HepG2 (cell line): ENCODE results near the gene ZBTB32. TPM values are rescaled to one million over a fixed set of nuclear protein-coding genes. Genes with fewer than 3 reads are reported as not detected.

Experiments used
- ATAC-seq: fragments of 200-7000 bp; cut with Tn5 transposase; 3 replicates; pipeline ENCODE4 v1.9.1; 2020; ENCODE audit warnings: mild to moderate bottlenecking, moderate library complexity
- BruUV-seq: library from RNA; stranded (reverse); fragments of 400-500 nt; replicated peaks from 2 replicates; lab custom pipeline; 2021; lab: Mats Ljungman, UMichigan
- CTCF ChIA-PET: fragments of 300-600 bp; formaldehyde crosslinking; extraction: SDS; loops from one replicate; lab custom pipeline; 2021; ENCODE audit warnings: low total read pairs, inconsistent platforms, low intra/inter-chr PET ratio; lab: Yijun Ruan, JAX
- POLR2A ChIA-PET: fragments of 350-600 bp; sonication (Branson Sonifier 250); formaldehyde crosslinking; loops from one replicate; lab custom pipeline; 2020; ENCODE audit warnings: antibody characterized with exemption, inconsistent platforms; lab: Yijun Ruan, JAX
- DNase-seq: peaks from one replicate; pipeline ENCODE4 v3.0.0-alpha.2; 2015; ENCODE audit warnings: low spot score
- FAIRE-seq: peaks from 3 replicates; lab custom pipeline; 2011; peaks lifted over from hg19 to GRCh38; lab: Jason Lieb, UNC
- H2AFZ ChIP-seq: one replicate; pipeline ENCODE4 v1.6.1; 2011; ENCODE audit warnings: low read length, inconsistent platforms
- H3K27ac ChIP-seq: fragments of 300-600 bp; 3 replicates; pipeline ENCODE4 v1.8.0; 2011; ENCODE audit warnings: mixed run types, mild to moderate bottlenecking, mixed read lengths, low read length, inconsistent platforms; ENCODE audit not compliant: insufficient read depth; ENCODE audit errors: extremely low read length
- H3K27me3 ChIP-seq, 2 experiments: fragments of 200-600 bp in 1 of 2; 2 replicates in 1 of 2; 3 replicates in 1 of 2; pipeline versions ENCODE4 v1.6.0 to v1.8.0; 2011; ENCODE audit warnings: low read length in 2 of 2, mild to moderate bottlenecking in 2 of 2, moderate library complexity in 2 of 2, inconsistent platforms in 1 of 2; ENCODE audit not compliant: insufficient read depth in 2 of 2, control insufficient read depth in 1 of 2
- H3K36me3 ChIP-seq, 2 experiments: fragments of 200-600 bp in 1 of 2; replicated peaks in 1 of 2; 2 replicates in 1 of 2; 3 replicates in 1 of 2; pipeline versions ENCODE4 v1.5.1 to v1.8.0; 2011; ENCODE audit warnings: low read length in 2 of 2, inconsistent platforms in 1 of 2; ENCODE audit not compliant: insufficient read depth in 2 of 2, control insufficient read depth in 1 of 2
- H3K4me1 ChIP-seq: 2 replicates; pipeline ENCODE4 v1.5.1; 2012; ENCODE audit warnings: low read length, inconsistent platforms; ENCODE audit not compliant: insufficient read depth
- H3K4me2 ChIP-seq: 2 replicates; pipeline ENCODE4 v1.6.0; 2011; ENCODE audit warnings: low read depth, low read length, inconsistent platforms
- H3K4me3 ChIP-seq, 3 experiments: fragments of 200-600 bp in 1 of 3; sonication (generic), shearing (Covaris generic) in 1 of 3; replicated peaks in 1 of 3; 2 replicates each; pipeline ENCODE4 v1.5.1; 2011 to 2016; ENCODE audit warnings: low read length in 3 of 3, inconsistent platforms in 2 of 3, low read depth in 2 of 3, mild to moderate bottlenecking in 2 of 3, control low read depth in 1 of 3, mixed read lengths in 1 of 3; ENCODE audit not compliant: insufficient read depth in 1 of 3
- H3K79me2 ChIP-seq: one replicate; pipeline ENCODE4 v1.6.1; 2011; ENCODE audit warnings: low read length, inconsistent platforms; ENCODE audit not compliant: insufficient read depth
- H3K9ac ChIP-seq: 2 replicates; pipeline ENCODE4 v1.6.0; 2011; ENCODE audit warnings: mild to moderate bottlenecking, low read depth, low read length, inconsistent platforms; ENCODE audit not compliant: insufficient read depth
- H3K9me3 ChIP-seq: 2 replicates; pipeline ENCODE4 v1.5.1; 2012; ENCODE audit warnings: mild to moderate bottlenecking, low read length
- H4K20me1 ChIP-seq: 2 replicates; pipeline ENCODE4 v1.6.0; 2011; ENCODE audit warnings: inconsistent platforms, mild to moderate bottlenecking, low read length, moderate library complexity; ENCODE audit not compliant: insufficient read depth
- NBN ChIP-seq: fragments of 450-650 bp; conservative IDR thresholded peaks from 2 replicates; pipeline ENCODE4 v1.6.1; 2017
- RBFOX2 ChIP-seq: fragments of 200-400 bp; formaldehyde crosslinking; IDR thresholded peaks from 2 replicates; pipeline ENCODE4 v1.6.1; 2017; ENCODE audit warnings: low read depth, mild to moderate bottlenecking, low read length
- RNF219 ChIP-seq: sonication (generic); formaldehyde crosslinking; IDR thresholded peaks from 2 replicates; pipeline ENCODE4 v1.5.0; 2020; ENCODE audit warnings: mild to moderate bottlenecking, missing genetic modification reagents
- TBP ChIP-seq: sonication (generic); formaldehyde crosslinking; IDR thresholded peaks from 2 replicates; pipeline ENCODE4 v1.5.0; 2020; ENCODE audit warnings: missing genetic modification reagents
- ZBTB21 ChIP-seq: sonication (generic); formaldehyde crosslinking; IDR thresholded peaks from 2 replicates; pipeline ENCODE4 v1.4.0; 2020; ENCODE audit warnings: missing genetic modification reagents
- ZEB1 ChIP-seq: IDR thresholded peaks from 2 replicates; pipeline ENCODE4 v1.6.1; 2012; ENCODE audit warnings: mild to moderate bottlenecking, low read depth, inconsistent platforms; ENCODE audit not compliant: insufficient replicate concordance
- ZNF256 ChIP-seq: sonication (generic); formaldehyde crosslinking; conservative IDR thresholded peaks from 2 replicates; pipeline ENCODE4 v1.4.0; 2020; ENCODE audit warnings: missing genetic modification reagents
- ZNF33B ChIP-seq: sonication (generic); formaldehyde crosslinking; IDR thresholded peaks from 2 replicates; pipeline ENCODE4 v1.5.1; 2020; ENCODE audit warnings: mild to moderate bottlenecking, missing genetic modification reagents
- ZSCAN21 ChIP-seq: sonication (generic); formaldehyde crosslinking; IDR thresholded peaks from 2 replicates; pipeline ENCODE4 v1.8.0; 2022; ENCODE audit warnings: mild to moderate bottlenecking, missing genetic modification reagents, moderate library complexity, borderline replicate concordance
- WGBS: methylation state at CpG from one replicate; pipeline ENCODE4 v1.1.6; 2017; ENCODE audit warnings: low lambda C conversion rate; 5-methylcytosine and 5-hydroxymethylcytosine counted together
- in situ Hi-C: cut with HindIII; loops from 2 replicates; pipeline ENCODE4 v1.10.0; 2017; ENCODE audit warnings: low pct_unique_long_range_greater_than_20kb; ENCODE audit not compliant: extremely low pct_ligation_motif_present
- intact Hi-C: fragments of 100-400 bp; cut with micrococcal nuclease; formaldehyde crosslinking; loops from one replicate; pipeline ENCODE4 v1.10.0; 2022; ENCODE audit not compliant: unreplicated experiment
- polyA plus RNA-seq, 8 experiments: library from polyadenylated mRNA; depleted of rRNA in 3 of 8; stranded (reverse) in 7 of 8; unstranded in 1 of 8; fragments of >200 nt; fragmentation: Illumina TruSeq in 4 of 8; extraction: Trizol in 4 of 8; gene quantifications; 2 replicates each; pipeline versions ENCODE4 v1.2.1 to v1.2.3, GENCODE V29; 2011 to 2016; ENCODE audit warnings: low read depth in 4 of 8, missing spikeins in 1 of 8, mixed read lengths in 1 of 8; ENCODE audit not compliant: insufficient read depth in 1 of 8
- total RNA-seq, 5 experiments: library from RNA; depleted of rRNA; stranded (reverse); fragments of >200 nt; fragmentation: Illumina TruSeq; extraction: Trizol; gene quantifications; 2 replicates each; pipeline ENCODE4 v1.2.3, GENCODE V29; 2016; ENCODE audit warnings: low read depth in 1 of 5
- TF ChIP-seq, protein P1 (sequence below): sonication (generic); formaldehyde crosslinking; IDR thresholded peaks from 2 replicates; pipeline ENCODE4 v1.4.0; 2020; ENCODE audit warnings: missing genetic modification reagents
- TF ChIP-seq, protein P2 (sequence below): sonication (generic); formaldehyde crosslinking; conservative IDR thresholded peaks from 2 replicates; pipeline ENCODE4 v1.5.0; 2020; ENCODE audit warnings: missing genetic modification reagents

Gene ZBTB32
- total and polyA plus RNA-seq, 2 of the 13 experiments (the other 11 are each of a cell fraction or from before 2014, with no cell fraction given), result not detected

DNA sequence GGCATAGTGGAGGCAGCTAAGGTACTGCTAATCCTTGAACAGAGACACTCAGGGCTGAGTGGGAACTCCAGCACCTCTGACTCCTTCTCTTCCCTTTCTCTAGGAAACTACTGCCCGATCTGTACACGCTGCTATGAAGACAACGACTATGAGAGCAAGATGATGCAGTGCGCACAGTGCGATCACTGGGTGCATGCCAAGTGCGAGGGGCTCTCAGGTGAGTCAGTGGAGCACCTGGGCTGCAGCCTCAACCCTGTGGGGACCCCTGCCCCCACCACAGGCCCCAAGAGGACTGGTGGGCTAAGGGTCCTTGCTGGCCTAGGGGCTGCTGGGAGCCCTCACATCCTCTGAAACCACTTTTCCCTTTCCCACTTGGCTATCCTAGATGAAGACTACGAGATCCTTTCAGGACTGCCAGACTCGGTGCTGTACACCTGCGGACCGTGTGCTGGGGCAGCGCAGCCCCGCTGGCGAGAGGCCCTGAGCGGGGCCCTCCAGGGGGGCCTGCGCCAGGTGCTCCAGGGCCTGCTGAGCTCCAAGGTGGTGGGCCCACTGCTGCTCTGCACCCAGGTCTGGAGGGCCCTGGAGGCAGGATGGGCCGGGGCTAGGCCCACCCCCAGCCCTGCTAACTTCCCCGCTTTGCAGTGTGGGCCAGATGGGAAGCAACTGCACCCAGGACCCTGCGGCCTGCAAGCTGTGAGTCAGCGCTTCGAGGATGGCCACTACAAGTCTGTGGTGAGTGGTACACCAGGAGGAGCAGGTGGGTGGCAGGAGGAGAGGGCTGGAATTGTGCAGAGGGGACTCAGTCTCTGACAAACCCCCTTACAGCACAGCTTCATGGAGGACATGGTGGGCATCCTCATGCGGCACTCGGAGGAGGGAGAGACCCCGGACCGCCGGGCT is 22.9 kb downstream of the ZBTB32 start:
- ATAC-seq (no peak), FAIRE-seq (no peak), DNase-seq (no peak)
- H3K9ac ChIP-seq, result no peak overlapping the region
- no peaks in the 10 kb centered on the region for H3K4me1 ChIP-seq
- H3K27me3 ChIP-seq, result no peaks in the 10 kb centered on the region
- WGBS, result 96% methylated on average over 16 of the region's 25 CpGs
- H3K4me3 ChIP-seq, result no peak overlapping the region
- no peaks in the 10 kb centered on the region for H4K20me1 ChIP-seq
- in situ Hi-C loops (no loop called here), intact Hi-C loops (no loop called here)
- no peaks in the 10 kb centered on the region for H3K9me3 ChIP-seq
- H3K4me2 ChIP-seq, result no peak overlapping the region
- no TSS peak for BruUV-seq
- H3K79me2 ChIP-seq, result no peaks in the 10 kb centered on the region
- TF ChIP-seq RBFOX2, result peak; percentile 51; the same call in 1 of the 2 replicates
- no peak for TF ChIP-seq ZBTB21 (CRISPR knock-in tag)
- peaks cover 66 to 97% of the 10 kb centered on the region in 2 experiments for H3K36me3 ChIP-seq
- H3K27ac ChIP-seq, result no peak overlapping the region
- no peak overlapping the region for H2AFZ ChIP-seq
- ChIA-PET POLR2A (interaction anchor here (0.5 to 1.7 kb wide), 3 partner anchors 13 to 200 kb away, joined by 3 to 8 read pairs (median 7); no protein-coding TSS in a partner anchor), CTCF (no interaction called here)

DNA sequence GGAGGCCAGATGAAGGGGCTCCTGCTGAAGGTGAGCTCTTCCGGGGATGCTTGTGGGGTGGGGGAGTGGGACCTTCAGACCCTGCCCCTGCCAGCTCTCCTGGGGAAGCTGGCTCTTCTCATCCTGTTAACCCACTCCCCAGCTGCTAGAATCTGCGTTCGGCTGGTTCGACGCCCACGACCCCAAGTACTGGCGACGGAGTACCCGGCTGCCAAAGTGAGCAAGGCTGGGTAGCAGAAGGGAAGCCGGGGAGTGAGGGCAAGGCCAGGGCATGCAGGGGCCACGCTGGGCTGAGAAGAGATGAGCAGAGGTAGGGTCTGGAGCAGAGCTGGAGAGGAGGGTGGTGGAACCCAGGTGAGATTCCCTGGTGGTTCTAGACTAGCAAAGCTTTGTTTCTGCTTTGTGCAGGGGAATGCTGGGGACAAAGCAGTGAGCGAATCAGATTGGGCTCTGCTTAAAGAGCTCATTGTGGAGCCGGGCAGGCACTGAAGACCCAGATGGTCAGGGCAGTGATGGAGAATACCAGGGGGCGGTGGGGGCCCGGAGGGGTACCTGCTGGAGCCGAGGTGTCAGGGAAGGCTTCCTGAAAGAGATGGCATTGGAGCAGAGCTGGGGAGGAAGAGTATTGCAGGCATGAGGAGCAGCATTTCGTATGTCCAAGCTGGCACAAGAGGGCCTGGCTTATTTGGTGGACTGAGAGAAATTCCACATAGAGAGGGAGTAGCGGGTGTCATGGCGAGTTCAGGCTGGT is 23.8 kb downstream of the ZBTB32 start:
- POLR2A ChIA-PET, result interaction anchor here (0.5 to 1.4 kb wide), 2 partner anchors 12 to 199 kb away, joined by 3 to 7 read pairs; no protein-coding TSS in a partner anchor
- no TSS peak for BruUV-seq
- TF ChIP-seq ZNF33B (CRISPR knock-in tag) (no peak), RNF219 (CRISPR knock-in tag) (no peak), ZSCAN21 (no peak), TBP (CRISPR knock-in tag) (no peak), NBN (no peak), ZNF256 (CRISPR knock-in tag) (no peak), ZEB1 (no peak)
- TF ChIP-seq, protein P1, sequence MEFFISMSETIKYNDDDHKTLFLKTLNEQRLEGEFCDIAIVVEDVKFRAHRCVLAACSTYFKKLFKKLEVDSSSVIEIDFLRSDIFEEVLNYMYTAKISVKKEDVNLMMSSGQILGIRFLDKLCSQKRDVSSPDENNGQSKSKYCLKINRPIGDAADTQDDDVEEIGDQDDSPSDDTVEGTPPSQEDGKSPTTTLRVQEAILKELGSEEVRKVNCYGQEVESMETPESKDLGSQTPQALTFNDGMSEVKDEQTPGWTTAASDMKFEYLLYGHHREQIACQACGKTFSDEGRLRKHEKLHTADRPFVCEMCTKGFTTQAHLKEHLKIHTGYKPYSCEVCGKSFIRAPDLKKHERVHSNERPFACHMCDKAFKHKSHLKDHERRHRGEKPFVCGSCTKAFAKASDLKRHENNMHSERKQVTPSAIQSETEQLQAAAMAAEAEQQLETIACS, result no peak
- TF ChIP-seq, protein P2, sequence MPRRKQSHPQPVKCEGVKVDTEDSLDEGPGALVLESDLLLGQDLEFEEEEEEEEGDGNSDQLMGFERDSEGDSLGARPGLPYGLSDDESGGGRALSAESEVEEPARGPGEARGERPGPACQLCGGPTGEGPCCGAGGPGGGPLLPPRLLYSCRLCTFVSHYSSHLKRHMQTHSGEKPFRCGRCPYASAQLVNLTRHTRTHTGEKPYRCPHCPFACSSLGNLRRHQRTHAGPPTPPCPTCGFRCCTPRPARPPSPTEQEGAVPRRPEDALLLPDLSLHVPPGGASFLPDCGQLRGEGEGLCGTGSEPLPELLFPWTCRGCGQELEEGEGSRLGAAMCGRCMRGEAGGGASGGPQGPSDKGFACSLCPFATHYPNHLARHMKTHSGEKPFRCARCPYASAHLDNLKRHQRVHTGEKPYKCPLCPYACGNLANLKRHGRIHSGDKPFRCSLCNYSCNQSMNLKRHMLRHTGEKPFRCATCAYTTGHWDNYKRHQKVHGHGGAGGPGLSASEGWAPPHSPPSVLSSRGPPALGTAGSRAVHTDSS (CRISPR knock-in tag), result no peak

More for the DNA sequence above, 23.8 kb downstream of the ZBTB32 start:
- Histone ChIP-seq H3K79me2 (no peaks in the 10 kb centered on the region), H3K4me2 (no peak overlapping the region), H3K4me3 (no peak overlapping the region), H3K9ac (no peak overlapping the region), H3K27me3 (no peaks in the 10 kb centered on the region), H3K36me3 (peaks cover 61 to 95% of the 10 kb centered on the region in 2 experiments; a peak in 4 of 5 replicates), H3K9me3 (no peaks in the 10 kb centered on the region), H3K27ac (no peak overlapping the region), H2AFZ (no peak overlapping the region), H4K20me1 (no peaks in the 10 kb centered on the region), H3K4me1 (no peaks in the 10 kb centered on the region)
- no peak for ATAC-seq
- in situ Hi-C loops (no loop called here), intact Hi-C loops (no loop called here)
- CTCF ChIA-PET, result no interaction called here
- 98% methylated on average over 19 of the region's 19 CpGs for WGBS
- no peak for DNase-seq
- FAIRE-seq, result no peak
